ENCODE data around the gene KPNA2.
"Not testable (repeated sequence)": the region's sequence is repeated elsewhere in the genome, so short reads cannot be mapped to it uniquely, and the experiment has no call there.

Gene KPNA2

DNA sequence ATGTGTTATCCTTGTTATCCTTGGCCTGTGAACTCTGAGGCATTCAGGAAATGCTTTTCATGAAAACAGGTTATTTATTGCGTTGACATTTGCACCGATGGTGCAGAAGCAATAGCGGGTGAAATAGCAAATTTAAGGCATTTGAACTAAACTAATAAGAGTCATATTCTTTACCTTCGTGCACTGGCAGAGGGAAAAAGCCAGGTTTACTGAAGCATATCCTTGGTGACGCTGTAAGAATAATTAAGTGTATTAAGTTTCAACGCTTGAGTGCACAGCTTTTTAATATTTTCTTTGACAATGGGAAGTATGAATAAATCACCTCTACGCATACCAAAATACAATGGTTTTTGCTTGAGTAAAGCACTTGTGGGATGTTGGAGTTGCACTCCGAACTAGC lies 13.6 kb upstream of the KPNA2 start:
- DNase-seq (ENCODE audit: low spot score): no peak
- H3K4me3 ChIP-seq: no peak overlapping the region
- no peak overlapping the region for H3K27ac ChIP-seq
- no peak for TF ChIP-seq CTCF (IDR thresholded peaks at IDR 0.05)

DNA sequence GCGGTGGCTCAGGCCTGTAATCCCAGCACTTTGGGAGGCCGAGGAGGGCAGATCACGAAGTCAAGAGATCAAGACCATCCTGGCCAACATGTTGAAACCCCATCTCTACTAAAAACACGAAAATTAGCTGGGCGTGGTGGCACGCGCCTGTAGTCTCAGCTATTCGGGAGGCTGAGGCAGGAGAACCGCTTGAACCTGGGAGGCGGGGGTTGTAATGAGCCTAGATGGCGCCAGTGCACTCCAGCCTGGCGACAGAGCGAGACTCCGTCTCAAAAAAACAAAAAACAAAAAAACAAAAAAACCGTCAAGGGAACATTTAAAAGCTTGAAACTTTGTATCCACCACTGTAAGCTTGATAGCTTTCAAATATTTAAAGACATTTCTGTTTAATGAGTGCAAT lies 13.0 kb upstream of the KPNA2 start:
- H3K4me3 ChIP-seq; H3K27ac ChIP-seq; DNase-seq (ENCODE audit: low spot score): not testable (repeated sequence)

DNA sequence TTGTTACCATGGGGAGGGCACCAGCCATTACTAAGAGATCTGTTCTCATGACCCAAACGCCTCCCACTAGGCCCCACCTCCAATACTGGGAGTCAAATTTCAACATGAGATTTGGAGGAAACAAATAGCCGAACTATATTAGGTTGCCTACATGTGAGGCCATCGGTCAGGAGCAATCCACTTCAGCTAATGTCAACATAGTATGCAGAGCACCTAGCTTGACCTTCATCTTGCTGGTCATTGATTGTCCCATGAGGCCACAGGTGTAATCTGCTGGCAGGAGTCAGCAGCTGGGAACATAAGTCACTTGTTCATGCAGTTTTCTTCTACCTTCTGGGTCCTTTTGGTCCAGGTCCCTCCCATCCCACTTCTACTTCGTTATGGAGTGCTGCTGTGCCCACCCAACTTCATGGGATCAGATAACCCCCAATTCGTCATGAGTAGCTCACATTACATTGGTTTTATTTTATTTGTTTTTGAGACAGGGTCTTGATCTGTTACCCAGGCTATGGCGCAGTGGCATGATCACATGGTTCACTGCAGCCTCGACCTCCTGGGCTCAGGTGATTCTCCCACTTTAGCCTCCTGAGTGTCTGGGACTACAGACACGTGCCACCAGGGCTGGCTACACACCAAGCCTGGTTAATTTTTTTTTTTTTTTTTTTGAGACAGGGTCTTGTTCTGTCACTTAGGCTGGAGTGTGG lies 5.9 kb upstream of the KPNA2 start:
- no peak for DNase-seq (ENCODE audit: low spot score)
- Histone ChIP-seq H3K27ac (no peak overlapping the region), H3K4me3 (no peak overlapping the region)
- TF ChIP-seq CTCF (IDR thresholded peaks at IDR 0.05): no peak

GRCh38 chr17:68033636-68034451 lies 1.7 kb upstream of the KPNA2 start:
- H3K27ac ChIP-seq: no peak overlapping the region
- H3K4me3 ChIP-seq: no peak overlapping the region
- no peak for DNase-seq (ENCODE audit: low spot score)
- no peak for TF ChIP-seq CTCF (IDR thresholded peaks at IDR 0.05)

DNA sequence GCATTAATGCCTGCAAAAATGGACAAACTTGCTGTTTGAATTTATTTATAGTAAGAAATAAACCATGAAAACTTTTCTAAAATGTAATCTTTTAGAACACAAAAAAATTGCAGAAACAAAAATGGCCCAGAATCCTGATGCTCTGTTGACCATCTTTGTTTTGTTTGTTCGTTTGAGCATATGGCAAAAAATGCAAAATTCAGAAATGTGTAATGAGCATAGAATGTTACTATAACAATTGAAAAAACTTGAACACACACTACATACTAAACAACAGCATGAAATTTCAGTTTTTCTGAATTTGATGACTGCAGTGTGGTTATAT lies 1.1 kb upstream of the KPNA2 start:
- no peak for TF ChIP-seq CTCF (IDR thresholded peaks at IDR 0.05)
- no peak for DNase-seq (ENCODE audit: low spot score)
- no peak overlapping the region for H3K27ac ChIP-seq
- H3K4me3 ChIP-seq: no peak overlapping the region

- Histone ChIP-seq H3K4me3 (peak overlapping the region; percentile 49), H3K27ac (no peak overlapping the region)
- TF ChIP-seq CTCF (IDR thresholded peaks at IDR 0.05): no peak
- DNase-seq (ENCODE audit: low spot score): no peak
Observed at GRCh38 chr17:68035131-68035522, 408 bp upstream of the KPNA2 start.

DNA sequence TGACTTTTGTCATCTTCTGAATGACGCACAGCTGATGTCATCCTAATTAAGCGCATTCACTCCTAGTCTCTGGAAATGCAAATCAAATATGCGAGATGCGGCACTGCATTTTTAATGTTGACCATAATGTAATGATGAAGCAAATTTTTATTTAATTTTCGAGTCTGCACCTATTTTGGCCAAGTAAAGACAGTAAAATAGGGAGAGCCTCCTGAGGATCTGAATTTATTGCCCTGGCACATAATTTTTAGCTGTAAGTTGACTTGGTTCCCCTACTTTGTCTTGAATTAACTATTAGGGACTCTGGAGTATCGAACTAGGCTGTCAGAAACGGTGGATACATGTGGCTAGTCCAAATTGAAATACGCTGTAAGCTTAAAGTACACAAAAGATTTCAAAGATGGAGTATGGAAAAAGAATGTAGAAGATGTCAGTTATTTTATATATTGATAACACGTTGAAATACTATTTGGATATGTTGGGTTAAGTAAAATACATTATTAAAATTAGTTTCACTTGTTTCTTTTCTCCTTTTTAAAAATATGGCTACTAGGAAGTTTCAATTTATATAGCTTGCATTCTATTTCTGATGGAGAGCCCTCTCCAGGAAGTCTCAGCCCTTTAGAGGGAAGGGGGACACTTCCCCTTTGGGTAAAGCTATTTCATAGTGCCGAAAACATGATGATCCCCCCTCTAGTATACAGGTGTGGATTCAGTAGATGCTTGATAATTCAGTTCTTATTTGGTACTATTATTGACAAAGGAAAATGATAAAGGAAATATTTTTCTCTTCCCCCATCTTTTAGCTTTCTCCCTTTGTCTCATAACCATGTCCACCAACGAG lies 991 bp downstream of the KPNA2 start:
- no peak for DNase-seq (ENCODE audit: low spot score)
- H3K27ac ChIP-seq: peak overlapping the region; percentile 55 to 86
- peak overlapping the region; percentile 97 for H3K4me3 ChIP-seq
- TF ChIP-seq CTCF (IDR thresholded peaks at IDR 0.05): no peak
